Forelimb muscle (tissue), 1 donor: Measurements from ENCODE around the gene TNFAIP8. TPM values are rescaled to one million over a fixed set of nuclear protein-coding genes. Genes with fewer than 3 reads are reported as not detected.

Experiments used
- DNase-seq: peaks from one replicate; pipeline ENCODE4 v3.0.0-alpha.2; 2013; ENCODE audit warnings: low read depth
- polyA plus RNA-seq: library from polyadenylated mRNA; unstranded; fragments of 120-200 nt; gene quantifications from one replicate; pipeline ENCODE4 v1.2.1, GENCODE V29; 2013; ENCODE audit not compliant: insufficient read length

The TNFAIP8 gene
- polyA plus RNA-seq, 1 donor: 9.4 TPM

- DNase-seq: no peak
Measured at GRCh38 chr5:119367502-119368237, 11.9 kb downstream of the TNFAIP8 start.

DNA sequence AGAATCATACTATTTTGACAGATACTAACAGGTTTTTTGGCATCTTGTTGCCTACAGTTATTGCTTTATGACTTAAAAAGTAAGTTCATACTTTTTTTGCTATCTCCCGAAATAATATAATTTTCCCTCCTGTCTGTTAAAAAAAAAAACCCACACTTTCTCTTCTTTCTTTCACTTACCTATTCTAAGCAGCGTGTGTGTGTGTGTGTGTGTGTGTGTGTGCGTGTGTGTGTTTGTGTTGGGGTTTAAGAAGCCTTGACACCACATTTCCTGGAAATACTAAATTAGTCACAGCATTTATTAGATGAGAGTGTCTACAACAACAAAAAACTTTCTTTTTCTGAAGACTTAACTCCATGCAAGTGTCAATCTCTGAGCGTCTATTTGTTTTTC lies 12.4 kb downstream of the TNFAIP8 start:
- DNase-seq: no peak

- no peak for DNase-seq
Measured at GRCh38 chr5:119370486-119370885, 14.7 kb downstream of the TNFAIP8 start.

GRCh38 chr5:119371146-119371545 lies 15.3 kb downstream of the TNFAIP8 start:
- no peak for DNase-seq

DNA sequence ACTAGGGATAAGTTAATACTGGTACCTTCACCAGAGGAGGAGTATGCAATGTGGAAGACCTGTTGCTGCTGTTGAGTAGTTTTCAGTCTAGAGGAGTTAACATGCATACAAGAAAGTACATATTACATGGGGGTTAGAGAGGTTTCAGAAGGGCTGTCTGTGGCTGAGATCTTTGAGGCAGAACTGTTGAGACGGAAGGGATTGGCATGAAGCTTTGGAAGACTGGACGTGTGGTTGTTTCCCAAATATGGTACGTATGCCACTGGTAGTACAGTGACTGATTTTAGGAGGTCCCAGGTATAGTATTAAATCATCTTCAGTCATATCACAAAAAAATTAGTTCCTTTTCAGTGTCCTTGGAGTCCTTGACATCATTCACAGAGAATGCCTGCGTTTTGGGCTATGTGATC lies 17.6 kb downstream of the TNFAIP8 start:
- DNase-seq: no peak

GRCh38 chr5:119374901-119375300 lies 19.1 kb downstream of the TNFAIP8 start:
- no peak for DNase-seq

DNA sequence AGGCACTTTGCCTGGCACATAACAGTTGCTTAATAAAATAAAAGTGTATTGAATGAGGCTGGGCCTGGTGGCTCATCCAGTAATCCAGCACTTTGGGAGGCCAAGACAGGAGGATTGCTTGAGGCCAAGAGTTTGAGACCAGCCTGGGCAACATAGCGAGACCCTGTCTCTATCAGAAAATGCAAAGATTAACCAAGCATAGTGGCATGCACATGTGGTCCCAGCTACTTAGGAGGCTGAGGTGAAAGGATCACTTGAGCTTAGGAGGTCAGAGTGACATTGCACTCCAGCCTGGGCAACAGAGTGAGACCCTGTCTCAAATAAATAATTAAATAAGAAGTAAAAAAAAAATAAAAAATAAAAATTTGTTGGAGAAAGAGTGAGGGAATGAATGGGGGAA lies 21.2 kb downstream of the TNFAIP8 start:
- DNase-seq: no peak

- DNase-seq: no peak
Measured at GRCh38 chr5:119378075-119378700, 22.4 kb downstream of the TNFAIP8 start.

DNA sequence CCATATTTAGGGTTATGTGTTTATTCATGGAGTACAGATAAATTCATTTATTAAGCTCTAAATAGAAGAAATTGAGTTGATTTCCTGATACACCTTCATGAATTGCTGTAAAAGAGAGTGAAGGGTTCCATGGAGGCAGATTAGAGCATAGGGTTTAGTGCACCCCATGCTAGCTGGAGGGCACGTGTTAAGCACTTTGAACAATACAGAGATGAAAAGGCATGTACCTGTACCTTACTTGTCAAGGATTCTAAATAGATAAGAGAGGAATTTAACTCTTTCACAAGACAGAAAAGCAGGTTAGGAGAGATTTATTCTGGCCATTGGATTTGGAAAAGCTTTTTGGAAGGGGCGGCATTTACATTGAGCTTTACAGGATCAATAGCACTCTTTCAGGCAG lies 23.3 kb downstream of the TNFAIP8 start:
- DNase-seq: no peak

- no peak for DNase-seq
Measured at GRCh38 chr5:119379942-119380547, 24.2 kb downstream of the TNFAIP8 start.

GRCh38 chr5:119382169-119382568 lies 26.4 kb downstream of the TNFAIP8 start:
- no peak for DNase-seq

GRCh38 chr5:119383008-119383407 lies 27.2 kb downstream of the TNFAIP8 start:
- DNase-seq: no peak

- DNase-seq: no peak
Measured at GRCh38 chr5:119385136-119385535, 29.3 kb downstream of the TNFAIP8 start.

GRCh38 chr5:119385536-119386128 lies 29.8 kb downstream of the TNFAIP8 start:
- DNase-seq: no peak

- no peak for DNase-seq
Measured at GRCh38 chr5:119386596-119387344, 31.0 kb downstream of the TNFAIP8 start.

DNA sequence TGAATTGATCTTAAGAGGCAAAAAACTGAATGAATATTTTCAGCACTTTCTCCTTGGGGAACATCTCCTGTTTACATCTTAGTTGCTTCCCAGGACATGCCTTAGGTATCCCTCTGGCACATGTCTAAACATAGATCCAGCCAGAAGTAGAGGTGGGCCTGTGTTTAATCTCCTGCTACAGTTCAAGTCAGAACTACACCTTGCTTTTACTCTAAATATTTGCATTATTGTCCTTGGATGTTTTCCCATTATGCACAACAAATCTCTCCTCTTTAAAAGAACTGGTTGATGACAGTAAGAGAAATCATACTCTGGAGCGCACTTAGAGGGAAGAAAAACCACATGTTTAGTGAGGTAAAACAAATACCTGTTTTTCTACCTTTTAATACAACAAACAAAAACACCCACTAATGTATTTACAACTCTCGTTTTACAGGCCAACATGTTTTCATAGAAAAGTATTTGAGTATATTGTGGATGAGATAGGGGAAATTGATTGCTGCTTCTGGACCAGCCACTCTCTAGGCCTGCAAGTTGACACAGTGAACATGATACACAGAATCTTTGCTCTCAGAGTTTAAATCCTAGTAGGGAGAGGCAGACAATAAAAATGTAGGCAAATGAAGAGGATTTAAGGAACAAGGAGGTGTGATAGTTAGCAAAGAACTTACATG lies 32.3 kb downstream of the TNFAIP8 start:
- DNase-seq: no peak

DNA sequence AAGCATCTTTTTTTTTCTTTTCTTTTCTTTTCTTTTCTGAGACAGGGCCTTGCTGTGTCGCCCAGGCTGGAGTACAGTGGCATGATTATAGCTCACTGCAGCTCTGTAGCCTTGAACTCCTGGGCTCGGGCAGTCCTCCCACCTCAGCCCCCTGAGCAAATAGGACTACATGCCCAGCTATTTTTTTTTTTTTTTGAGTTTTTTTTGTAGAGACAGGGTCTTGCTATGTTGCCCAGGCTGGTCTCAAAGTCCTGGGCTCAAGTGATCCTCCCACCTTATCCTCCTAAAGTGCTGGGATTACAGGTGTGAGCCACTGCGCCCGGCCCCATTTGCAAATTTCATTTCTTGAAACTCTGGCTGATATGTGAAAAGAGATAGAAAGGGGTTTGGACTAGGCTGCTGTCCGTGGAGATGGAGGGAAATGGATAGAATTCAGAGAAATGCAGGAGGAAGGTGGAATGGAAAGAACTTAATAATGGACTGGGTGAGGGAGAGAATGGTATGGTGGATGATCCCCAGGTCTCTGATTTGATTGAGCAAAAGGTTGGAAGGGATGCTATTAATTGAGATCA lies 32.9 kb downstream of the TNFAIP8 start:
- DNase-seq: no peak

DNA sequence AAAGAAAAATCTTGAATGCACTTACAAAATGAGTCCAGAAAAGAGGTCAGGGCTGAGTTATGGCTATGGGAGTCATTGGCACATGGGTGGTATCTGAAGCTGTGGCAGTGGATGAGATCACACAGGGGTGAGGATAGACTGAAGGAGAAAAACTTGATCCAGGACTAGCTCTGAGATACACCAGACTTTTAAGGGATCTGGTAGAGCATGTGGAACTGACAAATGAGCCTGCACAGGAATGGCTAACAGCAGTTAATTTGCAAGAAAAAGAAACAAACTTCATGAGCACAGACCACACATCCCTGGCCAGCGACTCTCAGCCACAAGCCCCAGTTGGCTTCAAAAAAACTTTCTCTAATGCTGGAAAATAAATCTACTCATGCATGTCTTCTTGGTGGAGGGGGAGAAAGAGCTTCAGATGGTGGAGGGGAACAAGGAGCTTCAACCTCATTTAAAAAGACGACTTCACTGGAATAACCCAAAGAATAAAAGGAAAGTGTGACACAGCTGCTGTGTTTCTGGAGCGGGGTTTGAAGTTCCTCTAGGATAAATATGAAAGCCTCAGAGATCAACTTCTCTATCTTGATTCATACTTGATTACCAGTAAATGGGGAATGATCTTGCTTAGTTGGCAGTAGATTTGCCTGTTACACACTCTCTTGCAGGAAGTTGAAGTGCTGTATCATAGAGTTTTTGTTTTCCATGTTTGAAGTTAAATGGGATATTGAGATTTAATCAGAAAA lies 33.6 kb downstream of the TNFAIP8 start:
- DNase-seq: no peak

- no peak for DNase-seq
Measured at GRCh38 chr5:119390404-119390803, 34.6 kb downstream of the TNFAIP8 start.

GRCh38 chr5:119393201-119393691 lies 37.4 kb downstream of the TNFAIP8 start:
- no peak for DNase-seq
